Ishikawa (cell line): ENCODE data around the gene EPHB1.

ENCODE experiments used
- CEBPB ChIP-seq: IDR thresholded peaks from 2 replicates; pipeline ENCODE4 v1.6.1; 2012
- CREB1 ChIP-seq: IDR thresholded peaks from 2 replicates; pipeline ENCODE4 v1.6.1; 2012; ENCODE audit warnings: low read depth
- EGR1 ChIP-seq: IDR thresholded peaks from 2 replicates; pipeline ENCODE4 v1.6.1; 2012
- EP300 ChIP-seq: IDR thresholded peaks from 2 replicates; pipeline ENCODE4 v1.6.1; 2012; ENCODE audit warnings: borderline replicate concordance
- FOXM1 ChIP-seq: IDR thresholded peaks from 2 replicates; pipeline ENCODE4 v1.6.1; 2012; ENCODE audit warnings: low read depth, borderline replicate concordance
- MAX ChIP-seq: IDR thresholded peaks from 2 replicates; pipeline ENCODE4 v1.6.1; 2012
- NFIC ChIP-seq: IDR thresholded peaks from 2 replicates; pipeline ENCODE4 v1.6.1; 2012
- RAD21 ChIP-seq: IDR thresholded peaks from 2 replicates; pipeline ENCODE4 v1.6.1; 2012; ENCODE audit warnings: low read depth
- REST ChIP-seq: IDR thresholded peaks from 2 replicates; pipeline ENCODE4 v1.6.1; 2012; ENCODE audit warnings: low read depth, mild to moderate bottlenecking
- TAF1 ChIP-seq: IDR thresholded peaks from 2 replicates; pipeline ENCODE4 v1.6.1; 2012; ENCODE audit warnings: low read depth, mild to moderate bottlenecking
- TCF12 ChIP-seq: IDR thresholded peaks from 2 replicates; pipeline ENCODE4 v1.6.1; 2012; ENCODE audit warnings: low read depth
- TEAD4 ChIP-seq: IDR thresholded peaks from 2 replicates; pipeline ENCODE4 v1.6.1; 2012
- USF1 ChIP-seq: IDR thresholded peaks from 2 replicates; pipeline ENCODE4 v1.6.1; 2012
- YY1 ChIP-seq: IDR thresholded peaks from 2 replicates; pipeline ENCODE4 v1.6.1; 2012; ENCODE audit warnings: low read depth
- ZBTB7A ChIP-seq: IDR thresholded peaks from 2 replicates; pipeline ENCODE4 v1.6.1; 2012; ENCODE audit warnings: low read depth

Gene EPHB1

GRCh38 chr3:134923286-134923685 is 128.2 kb downstream of the EPHB1 start:
- TF ChIP-seq MAX (no peak), CEBPB (no peak), TAF1 (no peak), REST (no peak), CREB1 (no peak), EGR1 (no peak), FOXM1 (no peak), YY1 (no peak), NFIC (no peak), USF1 (no peak), TEAD4 (no peak), RAD21 (no peak), ZBTB7A (no peak), TCF12 (no peak), EP300 (no peak)

GRCh38 chr3:134927599-134927998 is 132.5 kb downstream of the EPHB1 start:
- TF ChIP-seq CREB1 (no peak), TCF12 (no peak), EP300 (no peak), EGR1 (no peak), TAF1 (no peak), RAD21 (no peak), YY1 (no peak), USF1 (no peak), CEBPB (no peak), NFIC (no peak)

GRCh38 chr3:134928392-134928791 is 133.3 kb downstream of the EPHB1 start:
- TF ChIP-seq EP300 (no peak), TAF1 (no peak), TEAD4 (no peak), FOXM1 (no peak), ZBTB7A (no peak), REST (no peak), TCF12 (no peak), USF1 (no peak), RAD21 (no peak), CEBPB (no peak), MAX (no peak), CREB1 (no peak), NFIC (no peak), EGR1 (no peak)

GRCh38 chr3:134928819-134929218 is 133.8 kb downstream of the EPHB1 start:
- TF ChIP-seq YY1: no peak
- no peak for TF ChIP-seq EGR1
- no peak for TF ChIP-seq MAX
- TF ChIP-seq ZBTB7A: no peak
- no peak for TF ChIP-seq NFIC
- no peak for TF ChIP-seq TEAD4
- TF ChIP-seq USF1: no peak
- no peak for TF ChIP-seq CREB1
- no peak for TF ChIP-seq REST
- no peak for TF ChIP-seq FOXM1
- TF ChIP-seq RAD21: no peak
- no peak for TF ChIP-seq EP300
- no peak for TF ChIP-seq TAF1
- TF ChIP-seq CEBPB: no peak
- TF ChIP-seq TCF12: no peak
